Left ventricle myocardium superior (tissue), 1 donor: ENCODE measurements around the gene PTPRN2. TPM values are rescaled to one million over a fixed set of nuclear protein-coding genes. Genes with fewer than 3 reads are reported as not detected.

Source experiments
- ATAC-seq: fragments of 200-7000 bp; cut with Tn5 transposase; one replicate; pipeline ENCODE4 v1.9.1; 2020; ENCODE audit warnings: mild to moderate bottlenecking, moderate library complexity
- DNase-seq: peaks from one replicate; pipeline ENCODE4 v3.0.0-alpha.2; 2020
- intact Hi-C: fragments of 100-400 bp; cut with micrococcal nuclease; formaldehyde crosslinking; loops from one replicate; pipeline ENCODE4 v1.11.0; 2022
- total RNA-seq: library from RNA; stranded (reverse); fragmentation: NEBNext Ultra II Directional; extraction: Animal tissue kit (Norgen Biotek cat#: 25700); gene quantifications from one replicate; pipeline ENCODE4 v1.2.1, GENCODE V29; 2021
- donor health status: DM: no; HTN: yes; CAD: no; lungs with severe emphysema.

The PTPRN2 gene
- total RNA-seq, 1 donor from 2014 or later: 1.3 TPM

DNA sequence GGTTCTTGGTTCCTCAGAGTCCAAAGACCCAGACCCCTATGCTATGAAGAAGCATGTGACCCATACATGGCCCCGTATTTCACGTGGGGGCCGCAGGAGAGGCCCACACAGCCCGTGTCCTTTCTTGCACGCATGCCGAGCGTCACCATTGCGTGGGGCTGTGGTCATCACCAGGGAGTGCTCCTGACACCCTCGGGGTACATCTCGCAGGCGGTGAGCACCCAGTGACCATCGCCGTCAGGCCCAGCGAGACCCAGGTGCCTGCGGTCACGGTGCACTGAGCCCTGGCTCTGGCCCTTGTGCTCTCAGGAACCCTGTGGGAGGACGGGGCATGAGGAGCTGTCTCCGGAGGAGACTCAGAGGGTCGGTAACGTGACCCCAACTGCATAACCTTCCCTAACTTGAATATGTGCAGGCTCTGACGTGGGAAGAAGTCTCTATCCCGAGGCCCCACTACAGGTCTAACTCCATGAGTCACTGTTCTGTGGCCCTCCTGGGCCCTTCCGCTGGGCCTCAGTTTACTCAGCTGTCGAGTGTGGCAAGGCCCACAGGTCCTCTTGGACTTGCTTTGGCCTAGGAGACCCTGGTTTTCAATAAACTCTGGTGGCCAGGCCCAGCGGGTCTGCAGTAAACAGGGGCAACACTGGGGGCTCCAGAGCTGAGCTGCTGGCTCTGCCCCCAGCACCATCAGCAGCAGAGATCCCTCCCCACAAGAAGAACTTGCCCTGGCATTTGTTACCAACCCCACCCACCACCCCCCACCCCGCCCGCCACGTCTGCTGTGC is 503.9 kb downstream of the PTPRN2 start:
- intact Hi-C loops: no loop called here
- DNase-seq: no peak
- ATAC-seq: no peak

DNA sequence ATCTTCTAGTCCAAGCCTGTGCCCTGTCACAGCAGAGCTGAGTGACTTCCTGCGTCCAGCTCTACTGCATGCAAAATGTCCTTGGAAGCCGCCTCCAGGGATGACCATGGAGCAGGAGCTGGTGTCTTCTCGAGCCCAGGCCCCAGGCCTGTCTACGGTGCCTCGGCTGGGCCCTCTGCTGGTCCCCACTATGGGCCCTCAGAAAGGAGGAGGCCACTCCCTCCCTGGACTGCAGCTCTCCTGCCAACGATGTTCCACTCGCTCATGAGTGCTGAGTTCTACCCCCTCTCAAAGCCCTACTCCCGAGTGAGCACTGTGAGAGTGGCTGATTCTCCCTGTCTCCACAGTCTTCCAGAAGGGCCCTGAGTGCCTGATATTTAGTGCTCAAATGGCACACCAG is 504.9 kb downstream of the PTPRN2 start:
- DNase-seq: no peak
- intact Hi-C loops: no loop called here
- ATAC-seq: no peak

DNA sequence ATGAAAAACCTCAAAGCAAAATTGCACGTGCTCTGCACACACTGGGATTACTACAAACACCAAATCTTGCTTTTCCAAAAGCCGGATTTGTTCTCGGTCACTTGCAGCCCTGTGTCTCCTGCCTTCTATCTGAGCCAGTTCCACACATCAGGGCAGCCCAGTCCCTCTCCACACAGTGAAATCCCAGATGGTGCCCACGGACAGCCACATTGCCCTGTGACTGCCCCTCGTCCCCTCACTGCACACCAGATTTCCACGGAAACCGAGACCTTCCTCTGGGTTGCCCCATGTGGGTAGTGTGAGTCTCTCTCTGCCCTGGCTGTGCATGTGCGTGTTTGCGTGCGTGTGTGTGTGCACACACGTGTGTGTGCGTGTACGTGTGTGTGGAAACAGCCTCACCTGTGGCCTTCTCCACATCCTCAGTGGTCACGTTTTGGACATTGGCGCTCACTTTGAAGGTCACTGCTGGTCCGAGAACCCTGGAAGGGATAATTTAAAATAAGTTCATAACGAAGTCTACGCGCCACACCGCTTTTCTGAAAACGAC is 506.7 kb downstream of the PTPRN2 start:
- intact Hi-C loops: no loop called here
- no peak for ATAC-seq
- DNase-seq: no peak

DNA sequence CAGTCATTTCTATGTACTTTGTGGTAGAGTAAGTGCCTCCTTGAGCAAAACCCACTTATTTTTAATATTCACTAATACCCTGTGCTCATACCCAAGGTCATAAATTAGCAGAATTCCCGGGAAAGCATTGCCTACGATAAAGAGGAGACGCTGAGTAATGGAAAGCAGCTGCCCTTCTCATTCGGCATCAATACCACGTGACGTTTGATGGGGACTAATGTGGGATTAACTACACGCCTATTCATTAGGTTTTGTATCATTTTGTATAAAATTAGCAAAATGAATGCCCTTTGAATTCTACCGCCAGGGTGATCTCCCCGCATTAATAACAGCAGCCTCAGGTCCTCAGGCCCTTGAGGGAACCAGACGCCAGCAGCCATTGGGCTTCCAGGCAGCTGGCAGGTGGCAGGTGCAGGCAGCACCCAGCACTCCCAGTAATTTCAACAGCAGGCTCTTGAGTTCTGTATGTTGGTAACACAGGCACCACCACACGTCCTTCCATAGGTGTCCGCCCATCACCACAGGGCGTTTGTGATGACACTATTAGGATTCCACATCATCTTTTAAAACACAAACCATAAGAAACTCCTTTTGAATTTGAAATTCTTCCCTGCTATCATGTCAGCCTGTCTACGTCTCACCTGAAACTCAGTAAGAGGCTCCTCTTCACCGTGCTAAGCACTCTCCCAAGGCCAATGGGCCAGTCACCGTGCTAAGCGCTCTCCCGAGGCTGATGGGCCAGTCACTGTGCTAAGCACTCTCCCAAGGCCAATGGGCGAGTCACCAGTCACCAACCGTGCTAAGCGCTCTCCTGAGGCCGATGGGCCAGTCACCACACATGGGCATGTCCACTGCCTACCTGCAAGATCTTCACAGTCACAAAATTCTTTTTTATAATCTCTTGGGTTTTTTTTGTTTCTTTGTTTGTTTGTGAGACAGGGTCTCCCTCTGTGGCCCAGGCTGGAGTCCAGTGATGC is 509.4 kb downstream of the PTPRN2 start:
- intact Hi-C loops: no loop called here
- no peak for DNase-seq
- no peak for ATAC-seq

DNA sequence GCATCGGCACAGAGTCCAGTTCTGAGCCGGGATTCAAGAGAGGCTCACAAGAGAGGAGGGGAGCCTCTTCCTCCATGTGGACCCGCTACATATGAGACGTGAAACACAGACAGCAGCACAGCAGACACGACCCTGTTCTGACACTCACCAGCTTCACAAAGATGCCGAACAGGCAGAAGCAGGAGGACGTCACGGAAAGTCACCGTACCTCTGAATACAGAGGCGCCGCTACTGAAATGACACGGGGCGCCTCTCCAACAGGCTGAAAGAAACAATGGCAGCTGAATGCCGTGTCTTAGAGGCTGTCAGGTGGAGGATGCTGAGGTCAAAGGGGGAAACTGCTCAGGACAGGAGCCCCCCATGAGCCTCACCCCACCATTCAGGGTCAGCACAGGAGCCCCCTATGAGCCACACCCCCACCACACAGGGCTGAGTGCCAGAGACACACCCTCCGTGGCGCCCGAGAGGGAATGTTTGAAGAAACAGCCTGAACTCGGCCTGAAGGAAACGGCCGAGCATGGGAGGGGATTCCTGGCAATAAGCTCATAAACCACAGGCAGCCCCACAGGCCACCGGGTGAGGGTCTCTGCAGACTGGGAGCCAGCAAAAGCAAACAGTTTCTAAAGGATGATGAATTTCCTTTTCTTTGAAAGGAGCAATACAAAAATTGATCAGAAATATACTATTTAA is 510.3 kb downstream of the PTPRN2 start:
- DNase-seq (no peak), ATAC-seq (no peak)
- intact Hi-C loops: no loop called here

DNA sequence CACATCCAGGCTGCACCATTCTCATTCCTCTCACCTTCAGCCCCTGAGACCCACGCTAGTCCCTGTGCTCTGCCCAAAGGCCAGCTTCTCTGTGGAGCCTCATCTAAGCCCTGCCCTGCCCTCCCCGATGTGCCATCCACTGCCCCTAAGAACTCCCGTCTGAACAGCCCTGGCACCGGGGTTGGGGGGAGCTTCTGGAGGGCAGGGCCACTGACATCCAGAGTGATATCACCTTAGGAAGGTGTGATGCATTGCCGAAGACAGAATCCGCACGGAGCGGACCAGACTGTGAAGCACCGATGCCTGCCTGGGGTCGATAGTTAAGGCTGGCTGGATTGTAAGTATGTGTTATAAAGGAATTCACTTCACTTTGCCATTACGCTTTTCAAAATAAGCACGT is 511.0 kb downstream of the PTPRN2 start:
- ATAC-seq: no peak

DNA sequence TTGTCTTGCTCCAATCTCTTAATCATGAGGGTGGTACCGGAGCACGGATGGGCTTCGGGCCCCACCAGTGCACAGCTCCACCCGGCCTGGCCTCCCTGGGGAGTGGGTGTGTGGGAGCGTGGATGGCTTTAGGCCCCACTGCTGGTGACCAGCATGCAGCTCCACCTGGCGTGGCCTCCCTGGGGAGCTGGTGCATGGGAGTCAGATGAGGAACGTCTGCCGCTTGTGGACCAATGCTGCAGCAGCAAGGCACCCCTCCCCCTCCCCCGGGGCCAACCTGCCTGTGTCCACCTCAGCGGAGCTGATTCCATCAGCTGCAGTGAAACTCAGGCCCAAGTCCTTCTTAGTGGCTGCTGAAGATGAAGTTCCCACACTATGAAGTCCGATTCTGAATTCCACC is 511.4 kb downstream of the PTPRN2 start:
- intact Hi-C loops: no loop called here
- DNase-seq (no peak), ATAC-seq (no peak)

More for the DNA sequence above, 511.0 kb downstream of the PTPRN2 start:
- no peak for DNase-seq
- intact Hi-C loops: no loop called here

DNA sequence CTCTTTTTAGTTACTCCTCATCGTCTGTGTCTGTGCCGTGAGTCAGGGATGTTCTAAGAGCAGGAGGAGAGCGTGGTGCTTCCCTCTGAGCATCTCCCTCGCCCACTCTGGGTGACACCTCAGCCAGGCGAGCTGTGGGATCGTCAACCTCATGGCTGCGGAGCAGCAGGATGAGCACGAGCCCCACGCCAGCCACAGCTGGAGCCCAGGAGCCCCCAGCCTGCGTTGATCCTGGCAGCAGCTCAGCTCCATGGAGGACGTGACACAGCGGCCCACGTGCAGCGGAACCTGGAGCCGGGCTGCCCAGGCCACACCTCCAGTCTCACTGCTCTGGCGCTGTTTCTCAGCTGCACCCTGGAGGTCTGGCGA is 512.0 kb downstream of the PTPRN2 start:
- no peak for DNase-seq
- no peak for ATAC-seq
- intact Hi-C loops: no loop called here

DNA sequence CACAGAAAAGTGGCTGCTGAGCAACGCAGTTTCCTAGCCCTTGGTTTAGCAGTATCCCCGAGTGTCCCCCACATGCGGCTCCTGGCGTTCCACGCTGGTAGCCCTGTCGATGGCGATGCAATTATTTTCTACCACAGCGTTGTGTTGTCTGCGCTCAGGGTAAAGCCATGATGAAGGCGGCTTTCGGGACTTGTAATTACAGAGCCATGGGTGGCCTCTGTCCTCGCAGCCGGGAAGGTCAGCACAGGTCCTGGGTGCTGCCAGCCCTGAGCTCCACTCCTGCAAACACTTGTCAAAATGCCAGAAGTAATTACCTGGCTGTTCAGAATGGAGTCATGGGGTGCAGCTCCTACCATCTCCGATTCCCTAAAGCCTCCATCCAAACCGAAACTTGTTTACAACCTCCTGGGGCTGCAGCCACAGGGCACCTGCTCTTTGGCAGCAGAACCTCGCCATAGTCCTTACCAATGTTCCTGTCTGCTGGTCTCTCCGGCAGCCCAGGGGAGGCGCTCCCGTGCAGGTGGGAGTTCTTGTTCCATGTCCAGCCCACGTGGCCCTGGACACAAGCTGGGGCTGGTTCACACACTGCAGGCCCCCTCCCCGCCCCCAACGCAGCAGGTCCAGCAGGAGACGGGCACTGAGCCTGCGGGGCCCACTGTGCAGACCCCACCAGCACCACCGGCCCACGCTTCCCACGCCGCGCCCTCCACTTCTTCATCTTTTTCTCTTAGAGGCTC is 512.6 kb downstream of the PTPRN2 start:
- no peak for DNase-seq
- intact Hi-C loops: no loop called here
- no peak for ATAC-seq

DNA sequence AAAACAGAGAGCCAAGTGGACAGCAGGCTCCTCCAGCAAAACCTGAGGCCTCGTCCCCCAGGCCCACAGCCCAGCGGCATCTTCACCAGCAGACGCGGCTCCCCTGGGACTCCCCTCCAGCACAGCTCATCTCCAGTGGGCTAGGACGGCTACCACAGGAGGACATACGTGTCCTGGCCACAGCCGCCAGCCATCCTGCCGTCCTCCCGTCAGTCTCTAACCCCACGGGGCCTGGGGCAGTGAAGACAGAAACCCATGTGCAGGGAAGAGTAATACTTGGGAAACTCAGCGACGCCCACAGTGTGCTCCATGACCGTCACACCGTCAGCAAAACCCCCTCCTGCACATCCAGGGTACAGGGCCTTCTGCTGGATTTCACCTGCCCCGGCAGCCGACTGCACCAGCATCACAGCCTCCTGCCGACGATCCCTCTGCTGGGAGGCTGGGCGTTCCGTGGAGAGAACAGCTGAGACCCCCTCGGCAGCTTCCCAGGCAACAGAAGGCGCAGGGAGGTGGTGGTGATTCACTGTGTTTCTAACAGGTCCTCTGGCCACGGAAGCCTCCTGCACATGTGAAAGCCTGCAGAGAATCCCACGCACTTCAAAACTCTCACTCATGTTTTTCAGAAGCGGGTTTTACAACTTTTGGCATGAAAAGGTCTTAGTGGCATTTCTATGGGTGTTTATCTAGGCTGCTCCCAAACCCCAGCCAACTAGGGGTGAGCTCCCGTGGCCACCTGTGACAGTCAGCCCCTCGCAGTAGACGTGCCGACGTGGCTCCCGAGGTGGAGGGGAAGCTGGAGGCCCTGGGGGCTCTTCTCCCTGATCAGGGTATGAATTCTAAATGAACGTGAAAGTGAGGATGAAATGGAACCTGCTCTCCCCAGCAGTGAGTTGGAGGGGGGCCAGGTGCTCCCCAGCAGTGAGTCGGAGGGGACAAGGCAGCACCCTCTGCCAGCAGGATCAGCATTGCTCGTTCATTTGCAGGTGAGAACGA is 513.5 kb downstream of the PTPRN2 start:
- DNase-seq (no peak), ATAC-seq (no peak)
- intact Hi-C loops: no loop called here

DNA sequence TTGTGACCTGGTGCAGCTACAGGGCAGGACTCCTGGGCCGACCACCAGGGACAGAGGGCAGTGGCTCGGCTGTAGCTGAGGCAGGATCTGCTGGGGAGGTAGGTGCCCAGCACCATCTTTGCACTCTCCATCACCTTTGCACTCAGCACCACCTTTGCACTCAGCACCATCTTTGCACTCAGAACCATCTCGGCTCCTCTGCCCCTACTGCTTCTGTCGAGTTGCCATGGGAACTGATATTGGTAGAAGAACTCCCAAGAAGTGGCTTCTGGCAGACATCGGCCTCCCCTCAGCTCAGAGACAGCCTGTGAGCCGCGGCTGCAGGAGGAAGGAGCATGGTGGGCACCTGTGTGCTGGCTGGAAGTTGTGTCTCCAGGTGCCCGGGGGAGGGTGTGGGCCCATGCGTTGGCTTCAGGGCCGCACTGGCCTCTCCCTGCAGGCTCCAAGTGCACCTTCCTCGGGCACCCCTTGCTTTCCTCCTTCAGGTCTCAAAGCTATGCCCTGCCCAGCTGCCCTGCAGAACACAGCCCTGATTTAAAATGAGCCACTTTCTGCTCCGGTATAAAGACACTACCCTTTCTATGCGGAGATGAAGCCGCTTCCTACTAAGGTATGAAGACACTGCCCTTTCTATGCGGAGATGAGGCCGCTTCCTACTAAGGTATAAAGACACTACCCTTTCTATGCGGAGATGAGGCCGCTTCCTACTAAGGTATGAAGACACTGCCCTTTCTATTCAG is 514.5 kb downstream of the PTPRN2 start:
- ATAC-seq (no peak), DNase-seq (no peak)
- intact Hi-C loops: no loop called here

DNA sequence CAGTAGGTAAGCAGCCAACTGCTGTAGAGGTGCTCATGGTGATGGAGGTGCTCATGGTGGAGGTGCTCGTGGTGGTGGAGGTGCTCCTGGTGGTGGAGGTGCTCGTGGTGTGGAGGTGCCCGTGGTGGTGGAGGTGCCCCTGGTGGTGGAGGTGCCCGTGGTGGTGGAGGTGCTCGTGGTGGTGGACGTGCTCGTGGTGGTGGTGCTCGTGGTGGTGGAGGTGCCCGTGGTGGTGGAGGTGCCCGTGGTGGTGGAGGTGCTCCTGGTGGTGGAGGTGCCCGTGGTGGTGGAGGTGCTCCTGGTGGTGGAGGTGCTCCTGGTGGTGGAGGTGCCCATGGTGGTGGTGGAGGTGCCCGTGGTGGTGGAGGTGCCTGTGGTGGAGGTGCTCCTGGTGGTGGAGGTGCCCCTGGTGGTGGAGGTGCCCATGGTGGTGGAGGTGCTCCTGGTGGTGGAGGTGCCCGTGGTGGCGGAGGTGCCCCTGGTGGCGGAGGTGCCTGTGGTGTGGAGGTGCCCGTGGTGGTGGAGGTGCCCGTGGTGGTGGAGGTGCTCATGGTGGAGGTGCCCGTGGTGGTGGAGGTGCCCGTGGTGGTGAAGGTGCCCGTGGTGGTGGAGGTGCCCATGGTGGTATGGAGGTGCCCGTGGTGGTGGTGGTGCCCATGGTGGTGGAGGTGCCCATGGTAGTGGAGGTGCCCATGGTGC is 517.3 kb downstream of the PTPRN2 start:
- ATAC-seq: no peak
- DNase-seq: no peak
- intact Hi-C loops: no loop called here

DNA sequence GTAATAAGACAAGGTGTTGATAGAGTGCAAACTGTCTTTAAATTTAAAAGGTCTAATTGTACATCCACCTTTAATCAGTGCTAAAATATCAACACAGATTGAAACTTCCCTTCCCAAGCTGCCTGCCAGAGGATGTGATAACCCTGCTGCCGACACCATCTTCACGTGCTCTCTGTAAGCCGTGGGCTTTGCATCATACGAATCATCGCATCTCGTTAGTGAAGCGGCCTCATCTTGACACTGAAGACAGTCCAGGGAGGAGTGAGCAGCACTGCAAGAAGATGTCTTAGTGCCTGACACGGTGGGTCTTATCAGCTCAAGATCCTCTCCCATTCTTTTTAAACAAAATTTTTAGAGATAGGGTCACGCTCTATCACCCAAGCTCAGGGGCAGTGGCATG is 518.8 kb downstream of the PTPRN2 start:
- DNase-seq: no peak
- ATAC-seq: no peak
- intact Hi-C loops: no loop called here

DNA sequence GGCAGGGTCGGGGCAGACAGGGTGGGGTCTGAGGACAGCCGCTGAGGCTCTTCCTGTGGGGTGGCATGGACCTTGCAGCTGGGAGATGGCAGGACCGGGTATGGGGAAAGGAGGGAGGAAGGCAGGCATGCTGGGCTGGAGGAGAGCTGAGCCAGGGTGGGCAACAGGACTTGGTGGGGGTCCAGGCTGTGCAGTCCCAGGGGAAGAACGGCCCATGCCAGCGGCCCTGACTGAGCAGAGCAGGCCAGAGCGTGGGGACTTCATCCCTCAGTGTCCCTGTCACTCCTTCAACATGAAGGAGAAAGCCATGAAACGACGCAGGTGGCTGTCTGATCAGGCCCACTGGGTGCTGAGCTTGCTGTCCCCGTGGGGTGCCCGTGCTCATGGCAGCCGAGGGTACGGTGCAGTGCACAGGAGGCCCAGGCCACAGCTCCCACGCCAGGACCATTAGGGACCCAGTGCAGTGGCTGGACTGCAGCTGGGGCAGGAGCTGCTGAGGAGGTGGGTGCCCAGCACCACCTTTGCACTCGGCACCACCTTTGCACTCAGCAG is 519.6 kb downstream of the PTPRN2 start:
- no peak for DNase-seq
- intact Hi-C loops: no loop called here
- ATAC-seq: no peak

DNA sequence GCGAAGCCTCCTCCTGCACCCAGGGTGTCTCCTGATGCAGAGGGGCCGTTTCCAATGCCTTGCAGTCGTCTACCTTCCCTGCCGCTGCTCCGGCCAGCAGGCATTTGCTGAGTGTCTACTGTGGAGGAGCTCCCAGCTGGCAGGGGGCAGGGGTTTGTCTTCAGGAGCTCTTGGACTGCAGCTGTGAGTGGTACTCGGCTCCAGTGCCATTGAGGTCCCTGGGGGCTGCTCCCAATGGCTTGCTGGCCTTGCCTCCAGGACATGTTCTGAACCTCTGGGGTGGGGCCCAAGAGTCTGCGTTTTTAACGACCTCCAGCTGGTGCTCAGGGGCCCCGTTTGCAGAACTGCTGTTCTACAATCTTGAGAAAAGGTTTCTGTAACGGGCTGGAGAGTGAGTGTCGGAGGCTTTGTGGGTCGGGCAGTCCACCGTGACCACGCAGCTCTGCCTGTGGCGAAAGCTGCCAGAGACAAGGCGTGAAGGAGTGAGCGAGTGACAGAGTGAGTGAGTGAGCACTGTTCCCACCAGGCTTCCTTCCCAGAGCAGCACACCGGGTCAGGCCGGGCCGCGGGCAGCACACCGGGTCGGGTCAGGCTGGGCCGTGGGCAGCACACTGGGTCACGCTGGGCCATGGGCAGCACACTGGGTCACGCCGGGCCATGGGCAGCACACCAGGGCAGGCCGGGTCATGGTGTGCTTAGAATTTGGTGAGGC is 520.2 kb downstream of the PTPRN2 start:
- ATAC-seq: no peak
- intact Hi-C loops: no loop called here
- no peak for DNase-seq

DNA sequence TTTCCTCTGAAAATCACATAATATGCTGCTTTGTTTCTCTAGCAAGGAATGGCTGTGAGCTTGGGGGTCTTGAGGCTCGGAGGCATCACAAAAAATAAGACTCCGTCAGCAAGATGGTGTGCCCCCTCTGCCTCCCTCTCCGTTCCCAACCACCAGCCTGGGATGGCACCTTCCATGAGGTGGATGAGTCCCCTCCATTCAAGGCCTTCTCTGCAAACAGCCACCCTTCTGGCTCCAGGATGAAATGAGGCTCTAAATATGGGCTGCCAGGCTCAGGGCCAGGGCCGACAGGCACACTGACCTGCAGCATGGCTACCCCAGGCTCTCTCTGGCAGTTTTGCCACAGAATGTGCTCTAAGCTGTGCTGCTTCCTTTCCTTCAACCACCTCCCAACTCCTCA is 521.5 kb downstream of the PTPRN2 start:
- ATAC-seq: no peak
- DNase-seq: no peak
- intact Hi-C loops: no loop called here
